ENCODE results near the gene TMEM115.

TMEM115 gene

GRCh38 chr3:50322386-50323091, 36.8 kb downstream of the TMEM115 start, which contains the start of gene HYAL2:
Gene HYAL2 (minus strand): TSS chr3:50322745. CDS start chr3:50320489, 2,256 bp downstream.
- no peak for DNase-seq (ENCODE audit: low spot score)
- TF ChIP-seq CTCF (IDR thresholded peaks at IDR 0.05; ENCODE audit: borderline replicate concordance, control extremely low read depth, extremely low read depth, insufficient read depth, missing control alignments), result no peak
- in situ Hi-C loops (cut with MboI; ENCODE audit: low sequenced_read_pairs, unreplicated experiment), result no loop called here

GRCh38 chr3:50322115-50322385, 37.3 kb downstream of the TMEM115 start:
- in situ Hi-C loops (cut with MboI; ENCODE audit: low sequenced_read_pairs, unreplicated experiment), result no loop called here
- no peak for TF ChIP-seq CTCF (IDR thresholded peaks at IDR 0.05; ENCODE audit: borderline replicate concordance, control extremely low read depth, extremely low read depth, insufficient read depth, missing control alignments)

GRCh38 chr3:50321336-50322114, 37.8 kb downstream of the TMEM115 start:
- DNase-seq (ENCODE audit: low spot score), result peak; percentile 93
- peak; percentile 41 for TF ChIP-seq CTCF (IDR thresholded peaks at IDR 0.05; ENCODE audit: borderline replicate concordance, control extremely low read depth, extremely low read depth, insufficient read depth, missing control alignments)
- in situ Hi-C loops (cut with MboI; ENCODE audit: low sequenced_read_pairs, unreplicated experiment), result no loop called here

More at GRCh38 chr3:50322115-50322385, 37.3 kb downstream of the TMEM115 start:
- DNase-seq (ENCODE audit: low spot score), result no peak

DNA sequence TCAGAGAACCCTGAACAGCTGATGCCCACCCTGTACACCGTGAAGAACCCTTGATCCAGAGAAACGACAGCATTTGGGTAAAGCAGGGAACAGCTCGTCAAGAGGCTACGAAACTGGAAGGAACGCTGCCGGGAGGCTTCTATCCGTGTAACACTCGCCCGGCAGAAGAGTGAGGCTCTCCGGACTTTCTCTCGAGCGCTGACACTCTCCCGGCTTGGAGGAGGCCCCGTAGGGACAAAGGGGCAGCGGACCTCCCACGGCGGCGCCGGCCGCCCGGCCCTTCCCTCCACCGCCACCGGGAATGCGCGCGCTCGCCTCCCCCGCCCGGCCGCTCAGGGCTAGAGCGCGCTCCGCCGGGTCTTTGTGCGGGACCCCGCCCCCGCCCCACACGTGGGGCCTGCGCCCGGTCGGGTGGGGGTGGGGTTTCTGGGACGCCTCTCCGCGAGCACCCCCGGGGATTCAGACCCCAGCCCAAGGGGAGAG, 38.4 kb downstream of the TMEM115 start:
- no peak for TF ChIP-seq CTCF (IDR thresholded peaks at IDR 0.05; ENCODE audit: borderline replicate concordance, control extremely low read depth, extremely low read depth, insufficient read depth, missing control alignments)
- in situ Hi-C loops (cut with MboI; ENCODE audit: low sequenced_read_pairs, unreplicated experiment), result no loop called here
- peak; percentile 86 for DNase-seq (ENCODE audit: low spot score)

- DNase-seq (ENCODE audit: low spot score), result no peak
- in situ Hi-C loops (cut with MboI; ENCODE audit: low sequenced_read_pairs, unreplicated experiment), result no loop called here
- TF ChIP-seq CTCF (IDR thresholded peaks at IDR 0.05; ENCODE audit: borderline replicate concordance, control extremely low read depth, extremely low read depth, insufficient read depth, missing control alignments), result no peak
These were observed 39.3 kb downstream of the TMEM115 start for GRCh38 chr3:50319894-50320625.

GRCh38 chr3:50319181-50319893, 40.0 kb downstream of the TMEM115 start:
- no peak for DNase-seq (ENCODE audit: low spot score)
- in situ Hi-C loops (cut with MboI; ENCODE audit: low sequenced_read_pairs, unreplicated experiment), result no loop called here
- no peak for TF ChIP-seq CTCF (IDR thresholded peaks at IDR 0.05; ENCODE audit: borderline replicate concordance, control extremely low read depth, extremely low read depth, insufficient read depth, missing control alignments)

All from GM13976 (cell line).